ENCODE results near the gene DGKB.

Gene DGKB

DNA sequence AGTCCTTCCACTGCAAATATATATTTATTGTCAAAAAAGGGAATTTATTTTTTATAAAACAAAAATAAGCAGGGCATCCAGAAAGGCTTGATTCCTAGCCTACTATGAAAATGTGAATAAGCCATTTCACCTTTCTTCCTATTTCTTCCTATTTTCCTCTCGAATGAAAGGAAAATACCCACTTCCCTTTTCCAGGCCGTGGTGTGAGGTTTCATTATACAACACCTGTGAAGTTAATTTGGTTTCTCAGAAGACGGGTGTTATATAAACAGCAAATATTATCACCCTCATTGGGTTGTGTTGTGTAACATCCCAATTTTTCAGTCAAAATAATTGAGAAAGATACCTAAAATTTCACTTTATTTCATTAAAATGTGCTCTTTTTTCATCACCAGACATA lies 214.3 kb downstream of the DGKB start:
- no peak for DNase-seq (ENCODE audit: low spot score)

DNA sequence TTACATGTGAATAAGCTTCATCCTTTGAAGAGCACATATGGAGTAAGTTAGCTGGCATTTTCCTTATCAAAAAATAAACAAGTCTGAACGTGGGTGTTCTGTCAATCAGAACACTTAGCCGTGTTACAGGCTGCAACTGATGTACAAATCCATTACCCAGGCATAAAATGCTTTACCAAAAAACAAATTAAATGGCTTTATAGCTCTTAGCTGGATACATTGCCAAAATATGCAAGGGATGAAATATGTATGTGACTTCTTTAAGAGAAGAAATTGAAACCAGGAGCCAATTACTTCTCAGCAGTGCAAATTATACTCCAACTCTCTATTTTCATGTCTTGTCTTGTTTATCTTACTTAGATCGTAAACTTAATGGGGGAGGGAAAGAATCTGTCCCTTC lies 214.8 kb downstream of the DGKB start:
- no peak for DNase-seq (ENCODE audit: low spot score)

DNA sequence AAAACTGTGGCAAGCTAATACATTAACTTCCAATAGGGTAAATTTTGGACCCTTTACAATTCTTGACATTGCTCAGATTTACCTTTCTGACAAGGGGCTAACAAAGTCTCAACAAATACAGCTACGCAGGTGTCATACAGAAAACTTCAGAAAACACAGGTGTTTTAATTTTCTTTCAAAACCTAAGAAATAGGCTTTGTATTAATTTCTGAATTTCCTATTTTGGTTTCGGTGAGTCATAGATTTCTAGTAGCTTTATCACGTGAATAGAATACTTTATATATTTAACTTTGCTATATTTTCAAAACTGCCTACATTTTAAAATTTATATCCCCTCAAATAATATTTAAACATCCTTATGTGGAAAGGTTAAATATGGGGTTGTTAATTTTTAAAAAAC lies 215.3 kb downstream of the DGKB start:
- DNase-seq (ENCODE audit: low spot score) = no peak

GRCh38 chr7:14685167-14685566 lies 217.4 kb downstream of the DGKB start:
- DNase-seq (ENCODE audit: low spot score) = no peak

DNA sequence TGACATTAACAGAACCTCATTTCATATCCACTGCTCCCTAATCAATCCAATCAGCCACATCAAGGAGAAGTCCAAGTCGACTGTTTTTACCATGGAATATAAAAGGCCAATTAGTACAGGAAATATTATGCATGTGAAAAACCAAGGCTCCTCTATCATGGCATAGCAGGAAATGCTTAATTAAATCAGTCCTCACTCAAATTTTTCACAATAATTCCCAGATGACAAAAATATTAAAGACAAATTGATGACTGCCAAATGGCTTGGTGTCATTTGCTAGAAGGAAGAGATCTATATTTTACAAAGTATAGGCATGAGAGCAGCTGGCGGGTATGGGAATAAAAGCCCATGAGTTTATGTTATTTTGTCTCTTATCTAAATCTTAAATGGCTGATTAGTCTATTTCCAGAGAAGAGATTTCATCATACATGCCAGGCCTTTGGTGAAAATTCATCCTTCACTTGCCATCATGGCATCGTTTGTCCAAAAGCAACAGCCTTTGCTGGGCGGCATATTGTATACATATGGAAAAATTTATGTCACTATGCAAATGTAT lies 219.6 kb downstream of the DGKB start:
- no peak for DNase-seq (ENCODE audit: low spot score)

GRCh38 chr7:14676896-14677295 lies 225.7 kb downstream of the DGKB start:
- DNase-seq (ENCODE audit: low spot score) = no peak

DNA sequence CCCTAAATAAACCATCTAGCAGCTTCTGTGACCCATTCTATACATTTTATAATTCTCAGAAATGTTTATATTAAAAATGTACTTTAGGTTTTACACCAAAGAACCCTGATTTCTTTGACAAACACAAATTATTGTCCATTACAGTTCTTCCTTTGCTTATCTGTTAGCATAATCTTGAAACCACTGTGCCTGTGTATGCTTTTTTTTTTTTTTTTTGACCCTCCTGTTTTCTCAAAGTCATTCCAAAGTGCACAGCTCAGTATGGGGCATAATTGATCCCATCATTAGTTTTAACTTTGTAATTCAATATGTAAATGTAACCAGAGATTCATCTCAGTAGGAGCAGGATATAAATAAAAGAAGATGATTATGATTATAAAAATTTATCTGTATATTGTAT lies 229.3 kb downstream of the DGKB start:
- DNase-seq (ENCODE audit: low spot score) = no peak

DNA sequence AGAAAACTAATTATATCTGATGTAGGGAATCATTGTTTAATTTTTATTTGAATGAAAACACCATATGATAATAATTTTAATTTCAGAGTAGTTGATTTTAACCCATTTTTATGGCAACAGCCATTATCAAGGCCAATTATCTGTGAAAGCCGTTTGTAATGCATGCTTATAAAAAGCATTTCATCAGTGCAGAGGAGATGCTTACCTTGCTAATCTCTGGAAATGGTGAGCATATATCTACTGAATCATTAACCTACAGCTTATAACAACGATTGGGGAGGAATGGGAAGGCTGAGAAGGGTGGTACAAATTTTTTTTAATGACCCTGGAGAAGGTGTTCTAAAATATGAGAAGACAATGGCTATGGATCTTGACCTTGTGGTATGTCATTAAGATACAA lies 235.6 kb downstream of the DGKB start:
- no peak for DNase-seq (ENCODE audit: low spot score)

GRCh38 chr7:14666304-14666703 lies 236.2 kb downstream of the DGKB start:
- DNase-seq (ENCODE audit: low spot score) = no peak

GRCh38 chr7:14639801-14640200 lies 262.8 kb downstream of the DGKB start:
- no peak for DNase-seq (ENCODE audit: low spot score)

GRCh38 chr7:14639329-14639728 lies 263.2 kb downstream of the DGKB start:
- DNase-seq (ENCODE audit: low spot score) = no peak

- no peak for DNase-seq (ENCODE audit: low spot score)
These were observed 264.6 kb downstream of the DGKB start for GRCh38 chr7:14637968-14638367.

DNA sequence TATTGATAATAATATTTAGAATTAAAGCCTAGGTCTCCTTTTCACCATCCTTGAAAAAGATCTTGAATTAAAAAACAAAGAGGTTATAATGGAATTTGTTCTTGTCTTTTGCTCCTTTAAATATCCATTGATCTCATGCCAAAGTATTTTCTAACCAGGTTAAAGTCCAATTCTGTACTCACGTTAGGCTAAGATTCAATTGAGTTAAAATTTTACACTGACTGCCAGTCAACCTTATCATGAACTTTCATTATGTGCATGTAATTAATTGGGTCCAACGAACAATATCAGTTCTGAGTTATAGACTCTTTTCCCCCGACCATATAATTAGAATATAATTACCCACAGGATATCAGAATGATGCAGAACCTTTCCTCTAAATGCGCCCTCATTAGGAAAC lies 266.6 kb downstream of the DGKB start:
- DNase-seq (ENCODE audit: low spot score) = no peak

GRCh38 chr7:14630048-14630447 lies 272.5 kb downstream of the DGKB start:
- DNase-seq (ENCODE audit: low spot score) = no peak

DNA sequence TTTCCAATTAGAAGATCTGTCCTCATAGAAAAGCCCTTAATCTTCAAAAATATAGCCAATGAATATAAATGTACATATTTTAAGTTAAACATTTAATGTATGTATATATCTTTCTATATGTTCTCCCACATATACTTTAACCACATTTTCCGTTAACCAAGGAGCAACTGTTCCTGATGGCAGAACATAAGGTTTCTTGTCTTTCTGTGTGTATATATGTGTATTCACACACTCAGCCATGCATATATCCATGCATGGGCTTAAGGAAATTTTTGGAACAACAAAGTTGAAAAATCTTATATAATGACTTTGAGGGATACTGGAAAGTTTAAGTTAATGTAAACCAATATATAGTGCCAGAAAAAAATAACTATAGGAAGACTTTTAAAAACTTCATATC lies 274.0 kb downstream of the DGKB start:
- DNase-seq (ENCODE audit: low spot score) = no peak

DNA sequence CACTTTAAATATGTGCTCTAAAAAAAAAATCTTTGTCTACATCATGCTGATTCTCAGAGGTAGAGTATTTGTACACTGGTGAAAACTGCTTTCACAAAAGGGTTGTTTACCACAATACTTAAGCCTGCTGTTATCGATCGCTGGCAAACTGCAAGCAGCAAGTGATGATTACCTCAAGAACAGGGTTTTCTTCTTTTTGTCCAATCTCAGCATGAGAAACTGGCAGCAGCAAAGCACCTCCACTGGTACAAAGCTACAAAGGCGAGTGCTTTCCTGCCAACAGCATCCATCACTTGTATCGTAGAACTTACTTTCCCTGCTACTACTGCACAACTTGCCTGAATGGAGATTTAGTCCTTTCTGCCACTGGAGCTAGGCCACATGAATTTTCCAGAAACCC lies 276.5 kb downstream of the DGKB start:
- no peak for DNase-seq (ENCODE audit: low spot score)

DNA sequence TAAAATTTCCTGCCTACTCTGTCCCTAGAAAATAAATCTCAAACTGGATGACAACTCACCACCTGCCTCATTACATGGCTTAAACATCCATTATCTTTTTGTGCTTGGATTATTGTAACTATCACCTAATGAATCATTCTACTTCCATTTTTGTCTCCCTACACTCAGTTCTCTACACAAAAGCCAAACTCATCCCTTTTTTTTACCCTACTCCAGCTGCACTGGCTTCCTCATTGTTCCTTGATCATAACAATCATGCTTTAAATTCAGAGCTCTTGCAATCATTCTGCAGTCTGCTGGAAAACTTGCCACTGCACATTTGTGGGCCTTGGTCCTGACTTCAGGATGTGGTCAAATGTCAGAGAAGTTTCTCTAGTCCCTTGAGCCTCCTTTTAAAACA lies 280.0 kb downstream of the DGKB start:
- DNase-seq (ENCODE audit: low spot score) = no peak

- no peak for DNase-seq (ENCODE audit: low spot score)
These were observed 296.4 kb downstream of the DGKB start for GRCh38 chr7:14606101-14606500.

- no peak for DNase-seq (ENCODE audit: low spot score)
These were observed 297.9 kb downstream of the DGKB start for GRCh38 chr7:14604606-14605005.

GRCh38 chr7:14602851-14603250 lies 299.7 kb downstream of the DGKB start:
- no peak for DNase-seq (ENCODE audit: low spot score)

GRCh38 chr7:14600766-14601367 lies 301.7 kb downstream of the DGKB start:
- no peak for DNase-seq (ENCODE audit: low spot score)

- DNase-seq (ENCODE audit: low spot score) = no peak
These were observed 303.6 kb downstream of the DGKB start for GRCh38 chr7:14598978-14599377.

- no peak for DNase-seq (ENCODE audit: low spot score)
These were observed 306.1 kb downstream of the DGKB start for GRCh38 chr7:14596421-14596820.

DNA sequence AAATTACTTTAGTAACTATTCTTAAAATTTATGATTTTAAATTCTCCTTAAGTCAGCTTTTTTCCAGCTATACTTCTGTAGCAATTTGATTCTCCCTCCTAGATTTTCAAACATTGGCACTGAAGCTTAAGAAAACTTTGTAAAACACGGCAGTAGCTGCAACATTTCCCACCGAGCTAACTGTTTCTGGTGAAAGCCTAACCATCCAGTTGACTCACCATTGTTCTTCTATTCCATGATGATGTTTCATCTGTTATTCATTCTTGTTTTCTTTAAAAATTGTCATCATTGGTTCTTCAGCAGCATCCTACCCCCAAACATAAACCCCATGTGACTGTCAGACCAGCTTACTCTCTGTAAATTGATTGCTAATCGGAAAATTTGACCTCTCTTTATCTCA lies 312.3 kb downstream of the DGKB start:
- DNase-seq (ENCODE audit: low spot score) = no peak

DNA sequence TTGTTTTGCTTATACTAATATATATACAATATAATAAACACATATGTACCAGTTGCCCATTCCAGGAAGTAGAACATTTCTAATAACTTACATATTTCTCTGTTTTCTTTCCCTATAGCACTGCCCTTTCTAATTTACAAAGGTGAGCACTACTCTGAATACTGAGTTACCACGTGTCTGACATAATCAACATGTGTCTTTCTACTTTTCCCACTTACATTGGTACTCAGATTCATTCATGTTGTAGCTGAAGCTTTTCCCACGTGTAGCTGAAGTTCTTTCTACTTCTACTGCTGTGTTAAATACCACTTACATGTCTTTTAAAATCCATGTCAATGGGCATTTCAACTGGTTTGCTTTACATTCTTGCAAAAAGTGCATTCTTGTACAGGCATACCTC lies 317.3 kb downstream of the DGKB start:
- no peak for DNase-seq (ENCODE audit: low spot score)
